ENCODE data around the gene PDK2.

GRCh38 chr17:50122945-50123344 lies 27.8 kb downstream of the PDK2 start:
- no peak for TF ChIP-seq CTCF (conservative IDR thresholded peaks at IDR 0.05; ENCODE audit: low read depth, low read length)
- no peak for TF ChIP-seq POLR2A (IDR thresholded peaks at IDR 0.05; ENCODE audit: low read depth, low read length)
- TF ChIP-seq MAFK (IDR thresholded peaks at IDR 0.05; ENCODE audit: low read depth, low read length), result no peak
- TF ChIP-seq RAD21 (IDR thresholded peaks at IDR 0.05; ENCODE audit: low read length), result no peak
- TF ChIP-seq USF2 (IDR thresholded peaks at IDR 0.05; ENCODE audit: low read depth, low read length), result no peak
- no peak for TF ChIP-seq FOS (IDR thresholded peaks at IDR 0.05; ENCODE audit: low read depth, low read length)
- no peak for TF ChIP-seq SMC3 (IDR thresholded peaks at IDR 0.05; ENCODE audit: low read depth, low read length)
- TF ChIP-seq MXI1 (IDR thresholded peaks at IDR 0.05; ENCODE audit: borderline replicate concordance, low read depth, low read length), result no peak
- no peak for TF ChIP-seq CEBPB (IDR thresholded peaks at IDR 0.05; ENCODE audit: low read depth, low read length)
- TF ChIP-seq RFX5 (IDR thresholded peaks at IDR 0.05; ENCODE audit: low read depth, low read length), result no peak
- no peak for TF ChIP-seq ELK1 (IDR thresholded peaks at IDR 0.05; ENCODE audit: borderline replicate concordance, low read depth, low read length)
- no peak for TF ChIP-seq RCOR1 (IDR thresholded peaks at IDR 0.05; ENCODE audit: insufficient replicate concordance, low read length)
- no peak for TF ChIP-seq BHLHE40 (IDR thresholded peaks at IDR 0.05; ENCODE audit: low read depth, low read length)
